Activated CD4-positive, alpha-beta memory T cell treated with anti-CD3 and anti-CD28 coated beads, Interleukin-2, amount 10 ng/mL, durations not matched to agents 7 days and 5 days (primary cell): Measurements from ENCODE around the gene POLE. TPM values are rescaled to one million over a fixed set of nuclear protein-coding genes. Genes with fewer than 3 reads are reported as not detected.

Experiments used
- CTCF ChIA-PET: fragments of 350-600 bp; sonication (Branson Sonifier 250); formaldehyde crosslinking; loops from one replicate; lab custom pipeline; 2021; ENCODE audit warnings: antibody characterized with exemption, inconsistent platforms; lab: Charles Lee
- POLR2A ChIA-PET: fragments of 350-600 bp; sonication (Branson Sonifier 250); formaldehyde crosslinking; loops from one replicate; lab custom pipeline; 2021; ENCODE audit warnings: antibody characterized with exemption; lab: Charles Lee
- DNase-seq: peaks from one replicate; pipeline ENCODE4 v3.0.0-alpha.2; 2020
- H3K27ac Mint-ChIP-seq: one replicate; pipeline ENCODE4 v1.8.0; 2021; ENCODE audit warnings: mild to moderate bottlenecking, mixed read lengths
- H3K27me3 Mint-ChIP-seq: one replicate; pipeline ENCODE4 v1.8.0; 2021; ENCODE audit warnings: mixed read lengths
- H3K36me3 Mint-ChIP-seq: one replicate; pipeline ENCODE4 v1.8.0; 2021; ENCODE audit warnings: low read depth, mixed read lengths
- H3K4me1 Mint-ChIP-seq: one replicate; pipeline ENCODE4 v1.8.0; 2021; ENCODE audit warnings: mixed read lengths
- H3K4me3 Mint-ChIP-seq: one replicate; pipeline ENCODE4 v1.8.0; 2021; ENCODE audit warnings: mild to moderate bottlenecking, mixed read lengths
- H3K9me3 Mint-ChIP-seq: one replicate; pipeline ENCODE4 v1.8.0; 2021; ENCODE audit warnings: mixed read lengths
- total RNA-seq, 2 experiments: library from RNA; stranded (reverse); gene quantifications; one replicate each; pipeline ENCODE4 v1.2.3, GENCODE V29; 2021

Gene POLE
- total RNA-seq, 2 experiments from 2014 or later, result 108 to 117 TPM

DNA sequence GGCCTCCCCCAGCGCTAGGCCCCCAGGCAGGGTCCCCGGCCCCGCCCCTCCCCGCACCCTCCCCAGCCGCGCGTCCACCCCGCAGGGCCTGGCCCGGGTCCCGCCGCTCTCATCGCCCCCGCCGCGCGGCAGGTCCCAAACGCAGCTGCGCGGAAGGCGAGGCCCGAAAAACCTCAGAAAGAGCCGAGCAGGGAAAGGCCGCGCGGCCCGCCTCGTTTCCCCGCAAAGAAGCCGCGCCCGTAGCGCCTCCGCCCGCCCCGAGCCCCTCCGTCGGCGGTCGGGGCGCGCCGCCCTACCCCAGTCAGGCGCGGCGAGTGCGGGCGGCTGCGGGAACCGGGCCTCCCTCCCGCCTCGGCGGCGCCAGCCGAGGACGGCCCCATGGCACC, 324 bp downstream of the POLE start:
- no peak for DNase-seq
- Mint-ChIP-seq H3K4me1 (peaks cover 29% of the 10 kb centered on the region), H3K27ac (no peak overlapping the region), H3K4me3 (peak overlapping the region; percentile 80), H3K27me3 (no peaks in the 10 kb centered on the region), H3K36me3 (peaks cover 33% of the 10 kb centered on the region), H3K9me3 (no peaks in the 10 kb centered on the region)
- POLR2A ChIA-PET, result interaction anchor here (1.3 to 1.6 kb wide), 3 partner anchors 9 to 142 kb away, joined by 3 to 6 read pairs (median 4); no protein-coding TSS in a partner anchor
- CTCF ChIA-PET, result no interaction called here

GRCh38 chr12:132685400-132685799, 1.7 kb downstream of the POLE start:
- Mint-ChIP-seq H3K4me3 (peak overlapping the region; percentile 80), H3K9me3 (no peaks in the 10 kb centered on the region), H3K4me1 (peaks cover 34% of the 10 kb centered on the region), H3K36me3 (peaks cover 39% of the 10 kb centered on the region), H3K27me3 (no peaks in the 10 kb centered on the region), H3K27ac (peak overlapping the region; percentile 44)
- CTCF ChIA-PET, result no interaction called here
- POLR2A ChIA-PET, result interaction anchor here (0.7 to 1.6 kb wide), 2 partner anchors 8 to 144 kb away, joined by 3 to 6 read pairs; no protein-coding TSS in a partner anchor
- no peak for DNase-seq

GRCh38 chr12:132677492-132677891, 9.7 kb downstream of the POLE start:
- Mint-ChIP-seq H3K36me3 (peaks cover 77% of the 10 kb centered on the region), H3K27me3 (no peaks in the 10 kb centered on the region), H3K4me1 (peaks cover 12% of the 10 kb centered on the region), H3K27ac (no peak overlapping the region), H3K9me3 (no peaks in the 10 kb centered on the region), H3K4me3 (no peak overlapping the region)
- DNase-seq, result no peak
- ChIA-PET CTCF (no interaction called here), POLR2A (interaction anchor here (1.0 kb wide), 1 partner anchor 8 kb away, joined by 3 read pairs; no protein-coding TSS in a partner anchor)

DNA sequence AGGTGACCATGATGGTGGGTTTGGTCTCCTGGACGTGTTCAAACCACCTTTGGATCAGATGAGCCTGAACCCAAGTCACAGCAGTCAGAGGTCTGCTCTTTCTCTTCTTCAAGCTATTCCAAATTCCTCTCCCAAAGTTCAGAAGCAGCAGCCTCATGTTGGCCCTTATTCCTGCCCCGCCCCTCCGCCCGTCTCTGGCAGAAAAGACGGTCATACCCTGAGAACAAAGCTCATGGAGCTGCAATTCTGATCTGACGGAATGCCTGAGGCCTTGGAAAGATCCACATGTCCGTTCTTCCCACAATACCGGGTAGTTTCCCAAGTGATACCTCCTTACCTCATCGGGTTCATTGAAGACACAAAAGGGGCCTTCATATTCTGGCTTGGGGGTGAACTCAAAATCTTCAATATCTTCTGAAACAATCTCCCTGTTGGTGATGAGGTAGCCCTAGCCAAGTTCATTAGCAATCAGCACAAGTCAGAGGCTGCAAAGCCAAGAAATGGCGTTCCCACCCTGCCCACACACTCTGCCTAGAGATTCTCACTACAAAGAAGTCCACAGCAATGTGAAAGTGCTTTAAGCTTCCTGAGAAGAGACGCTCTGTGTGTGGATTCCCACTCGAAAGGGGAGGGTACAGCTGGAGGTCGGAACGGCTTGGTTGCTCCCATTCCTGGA, 11.2 kb downstream of the POLE start:
- H3K36me3 Mint-ChIP-seq, result peaks cover 80% of the 10 kb centered on the region
- H3K4me3 Mint-ChIP-seq, result no peak overlapping the region
- CTCF ChIA-PET, result no interaction called here
- peaks cover 18% of the 10 kb centered on the region for H3K4me1 Mint-ChIP-seq
- DNase-seq, result no peak
- POLR2A ChIA-PET, result no interaction called here
- H3K9me3 Mint-ChIP-seq, result no peaks in the 10 kb centered on the region
- no peaks in the 10 kb centered on the region for H3K27me3 Mint-ChIP-seq
- H3K27ac Mint-ChIP-seq, result no peak overlapping the region

GRCh38 chr12:132674561-132674960, 12.6 kb downstream of the POLE start:
- H3K9me3 Mint-ChIP-seq, result no peaks in the 10 kb centered on the region
- peaks cover 74% of the 10 kb centered on the region for H3K36me3 Mint-ChIP-seq
- no peak for DNase-seq
- H3K4me1 Mint-ChIP-seq, result peaks cover 16% of the 10 kb centered on the region
- H3K27ac Mint-ChIP-seq, result no peak overlapping the region
- H3K4me3 Mint-ChIP-seq, result no peak overlapping the region
- no peaks in the 10 kb centered on the region for H3K27me3 Mint-ChIP-seq
- POLR2A ChIA-PET, result no interaction called here
- CTCF ChIA-PET, result no interaction called here

- Mint-ChIP-seq H3K27me3 (no peaks in the 10 kb centered on the region), H3K4me1 (peaks cover 16% of the 10 kb centered on the region), H3K36me3 (peaks cover 74% of the 10 kb centered on the region), H3K27ac (no peak overlapping the region), H3K9me3 (no peaks in the 10 kb centered on the region), H3K4me3 (no peak overlapping the region)
- ChIA-PET CTCF (no interaction called here), POLR2A (no interaction called here)
- DNase-seq, result no peak
Observed at GRCh38 chr12:132673288-132674179, 13.6 kb downstream of the POLE start.

DNA sequence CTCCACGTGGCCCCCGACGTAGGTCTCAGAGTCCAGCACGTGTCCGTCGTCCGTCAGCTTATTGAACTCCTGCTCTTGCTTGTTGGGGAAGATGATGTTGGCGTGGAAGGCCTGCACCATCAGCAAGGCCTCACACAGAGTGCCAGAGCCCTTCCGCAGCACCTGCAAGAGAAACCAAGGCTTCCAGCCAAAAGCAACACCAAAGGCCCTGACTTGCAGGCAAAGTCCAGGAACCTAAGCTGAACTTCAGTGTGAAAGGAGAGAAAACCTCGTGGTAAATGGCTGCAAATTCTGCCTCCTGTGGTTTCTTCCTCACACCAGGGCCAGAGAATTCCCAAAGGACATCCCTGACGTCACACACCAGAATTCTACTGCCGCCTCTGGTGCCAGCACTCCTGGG, 14.5 kb downstream of the POLE start:
- H3K4me3 Mint-ChIP-seq, result no peak overlapping the region
- peaks cover 16% of the 10 kb centered on the region for H3K4me1 Mint-ChIP-seq
- no peak overlapping the region for H3K27ac Mint-ChIP-seq
- no peaks in the 10 kb centered on the region for H3K27me3 Mint-ChIP-seq
- peaks cover 80% of the 10 kb centered on the region for H3K36me3 Mint-ChIP-seq
- no peak for DNase-seq
- POLR2A ChIA-PET, result interaction anchor here (0.9 kb wide), 1 partner anchor 14 kb away, joined by 3 read pairs; no protein-coding TSS in a partner anchor
- CTCF ChIA-PET, result no interaction called here
- no peaks in the 10 kb centered on the region for H3K9me3 Mint-ChIP-seq

- H3K4me1 Mint-ChIP-seq, result peaks cover 16% of the 10 kb centered on the region
- peaks cover 80% of the 10 kb centered on the region for H3K36me3 Mint-ChIP-seq
- no peak overlapping the region for H3K4me3 Mint-ChIP-seq
- H3K9me3 Mint-ChIP-seq, result no peaks in the 10 kb centered on the region
- CTCF ChIA-PET, result no interaction called here
- no peaks in the 10 kb centered on the region for H3K27me3 Mint-ChIP-seq
- peak; percentile 57 for DNase-seq
- peak overlapping the region; percentile 84 for H3K27ac Mint-ChIP-seq
- POLR2A ChIA-PET, result interaction anchor here (0.9 kb wide), 1 partner anchor 13 kb away, joined by 3 read pairs; no protein-coding TSS in a partner anchor
Observed at GRCh38 chr12:132672116-132672515, 15.0 kb downstream of the POLE start.

GRCh38 chr12:132669166-132669879, 17.8 kb downstream of the POLE start:
- no peak for DNase-seq
- ChIA-PET POLR2A (no interaction called here), CTCF (no interaction called here)
- Mint-ChIP-seq H3K27ac (no peak overlapping the region), H3K4me3 (no peak overlapping the region), H3K9me3 (no peaks in the 10 kb centered on the region), H3K36me3 (peaks cover 82% of the 10 kb centered on the region), H3K27me3 (no peaks in the 10 kb centered on the region), H3K4me1 (peaks cover 18% of the 10 kb centered on the region)

GRCh38 chr12:132668191-132669088, 18.7 kb downstream of the POLE start:
- Mint-ChIP-seq H3K4me1 (peaks cover 24% of the 10 kb centered on the region), H3K27ac (no peak overlapping the region), H3K36me3 (peaks cover 79% of the 10 kb centered on the region), H3K27me3 (no peaks in the 10 kb centered on the region), H3K4me3 (no peak overlapping the region), H3K9me3 (no peaks in the 10 kb centered on the region)
- ChIA-PET POLR2A (interaction anchor here (0.7 kb wide), 1 partner anchor 161 kb away, joined by 3 read pairs; no protein-coding TSS in a partner anchor), CTCF (no interaction called here)
- no peak for DNase-seq

DNA sequence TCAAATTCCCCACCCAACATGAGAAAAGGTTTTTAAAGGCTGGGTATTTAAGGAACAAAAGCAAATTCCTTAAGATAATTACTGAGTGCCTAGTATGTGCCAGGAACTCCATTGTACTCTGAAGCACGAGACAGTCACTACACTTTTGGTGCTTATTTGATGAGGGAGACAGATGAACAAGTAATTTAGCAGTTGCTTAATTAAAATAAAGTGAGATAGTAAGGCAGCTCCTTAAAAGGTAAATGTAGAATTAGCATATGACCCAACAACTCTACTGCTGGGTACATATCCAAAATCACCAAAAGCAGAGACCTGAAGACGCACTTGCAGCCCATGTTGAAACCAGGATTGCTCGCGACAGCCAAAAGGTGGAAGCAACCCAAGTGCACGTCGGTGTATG, 21.3 kb downstream of the POLE start:
- no peak for DNase-seq
- no peak overlapping the region for H3K4me3 Mint-ChIP-seq
- POLR2A ChIA-PET, result no interaction called here

GRCh38 chr12:132665149-132665491, 22.0 kb downstream of the POLE start:
- POLR2A ChIA-PET, result no interaction called here
- no peak overlapping the region for H3K27ac Mint-ChIP-seq
- no peaks in the 10 kb centered on the region for H3K27me3 Mint-ChIP-seq
- no peak for DNase-seq
- CTCF ChIA-PET, result no interaction called here
- H3K36me3 Mint-ChIP-seq, result peaks cover 89% of the 10 kb centered on the region
- no peaks in the 10 kb centered on the region for H3K9me3 Mint-ChIP-seq
- H3K4me1 Mint-ChIP-seq, result peaks cover 35% of the 10 kb centered on the region
- H3K4me3 Mint-ChIP-seq, result no peak overlapping the region

More for the DNA sequence above, 21.3 kb downstream of the POLE start:
- H3K4me1 Mint-ChIP-seq, result peaks cover 33% of the 10 kb centered on the region
- CTCF ChIA-PET, result interaction anchor here (0.7 kb wide), 1 partner anchor 49 kb away, joined by 3 read pairs; no protein-coding TSS in a partner anchor
- peaks cover 87% of the 10 kb centered on the region for H3K36me3 Mint-ChIP-seq
- no peaks in the 10 kb centered on the region for H3K9me3 Mint-ChIP-seq
- H3K27ac Mint-ChIP-seq, result no peak overlapping the region
- no peaks in the 10 kb centered on the region for H3K27me3 Mint-ChIP-seq
